Subcutaneous abdominal adipose tissue (tissue), 5 donors: ENCODE data around the gene SLC38A3.

ENCODE experiments used
- H3K27ac ChIP-seq: one replicate; pipeline ENCODE4 v1.7.0; 2013; ENCODE audit warnings: low read depth, mild to moderate bottlenecking, inconsistent platforms, low read length, moderate library complexity
- H3K27me3 ChIP-seq, 5 donors: one replicate each; pipeline ENCODE4 v1.7.0; 2013; ENCODE audit warnings: low read length in 5 of 5, inconsistent platforms in 1 of 5; ENCODE audit not compliant: control insufficient read depth in 5 of 5, insufficient read depth in 4 of 5
- H3K36me3 ChIP-seq, 5 donors: one replicate each; pipeline ENCODE4 v1.7.0; 2013; ENCODE audit warnings: low read length in 5 of 5; ENCODE audit not compliant: control insufficient read depth in 5 of 5, insufficient read depth in 5 of 5
- H3K4me1 ChIP-seq, 5 donors: one replicate each; pipeline ENCODE4 v1.7.0; 2013; ENCODE audit warnings: low read length in 5 of 5, mild to moderate bottlenecking in 3 of 5, moderate library complexity in 1 of 5; ENCODE audit not compliant: control insufficient read depth in 5 of 5, insufficient read depth in 5 of 5
- H3K4me3 ChIP-seq, 5 donors: one replicate each; pipeline ENCODE4 v1.7.0; 2013; ENCODE audit warnings: low read length in 5 of 5, low read depth in 1 of 5
- H3K9ac ChIP-seq, 5 donors: one replicate each; pipeline ENCODE4 v1.7.0; 2013; ENCODE audit warnings: low read length in 5 of 5, mild to moderate bottlenecking in 4 of 5, moderate library complexity in 3 of 5
- H3K9me3 ChIP-seq, 5 donors: one replicate each; pipeline ENCODE4 v1.7.0; 2013; ENCODE audit warnings: low read length in 5 of 5; ENCODE audit not compliant: control insufficient read depth in 5 of 5
- donor health status: healthy.
- donor health status: healthy.
- donor health status: healthy.
- donor health status: healthy.
- donor health status: healthy.

Gene SLC38A3

DNA sequence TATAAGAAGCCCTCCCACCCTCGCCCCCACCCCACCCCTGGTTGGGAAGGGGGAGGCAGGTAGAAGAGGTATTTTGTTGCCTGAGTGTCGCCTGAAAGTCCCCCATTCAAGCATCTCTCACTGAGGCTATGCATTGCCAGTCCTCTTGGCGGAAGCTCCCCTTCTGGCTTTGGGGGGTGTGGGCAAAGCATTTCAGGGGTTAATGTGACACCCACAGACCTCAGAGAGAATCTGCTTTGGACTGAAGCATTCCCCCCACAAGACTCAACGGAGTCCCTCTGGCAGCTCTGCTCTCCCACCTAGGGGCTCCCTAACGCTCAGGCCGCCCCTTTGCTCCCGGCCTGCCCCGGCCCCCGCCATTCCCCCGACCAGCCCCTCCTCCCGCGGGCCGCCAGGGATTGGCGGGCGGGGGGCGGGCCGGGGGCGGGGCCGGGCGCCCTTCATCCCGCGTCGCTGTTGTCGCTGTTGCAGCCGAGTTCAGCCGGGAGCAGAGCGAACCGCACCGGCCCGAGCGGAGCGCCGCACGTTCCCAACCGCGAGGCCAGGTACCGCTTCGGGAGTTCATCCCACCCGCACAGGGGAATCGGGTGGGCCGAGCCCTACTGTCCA, at the start of gene SLC38A3:
Gene SLC38A3, plus strand, starts transcription at position 468 of the 609 bp plus-strand sequence. CDS start 8,929 bp downstream, outside the sequence.
- H3K27ac ChIP-seq, result no peak within 1 kb of the TSS
- no peaks in the 10 kb centered on the region for H3K36me3 ChIP-seq
- H3K9me3 ChIP-seq, result no peaks in the 10 kb centered on the region
- H3K4me1 ChIP-seq, result peaks cover 0 to 21% (median 17%) of the 10 kb centered on the region in 5 donors
- H3K27me3 ChIP-seq, result peaks cover 38 to 60% (median 43%) of the 10 kb centered on the region in 5 donors
- H3K4me3 ChIP-seq, result peak within 1 kb of the TSS; percentile 36 to 56 (median 42)
- H3K9ac ChIP-seq, result peak within 1 kb of the TSS in 1 of 5 donors; percentile 65

DNA sequence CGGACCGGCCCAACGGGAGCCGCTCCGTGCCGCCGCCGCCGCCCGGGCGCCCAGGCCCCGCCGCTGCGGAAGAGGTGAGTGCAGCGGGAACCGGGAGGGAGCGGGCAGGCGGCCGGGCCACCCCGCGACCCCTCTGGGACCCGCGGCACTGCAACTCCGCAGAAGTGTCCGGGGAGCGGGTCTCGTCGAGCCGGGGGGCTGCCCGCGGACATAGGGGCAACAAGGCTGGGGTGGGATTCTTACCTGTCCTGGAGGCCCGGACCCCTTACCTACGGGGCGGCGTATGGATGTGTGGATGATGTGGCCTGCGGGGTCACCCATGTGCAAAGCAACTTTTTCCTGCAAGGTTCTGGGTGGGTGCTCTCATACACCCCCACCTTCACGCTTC, 49.6 kb upstream of the SLC38A3 start:
- no peaks in the 10 kb centered on the region for H3K9me3 ChIP-seq
- peak overlapping the region in 4 of 5 donors; percentile 27 to 86 (median 55) for H3K9ac ChIP-seq
- peak overlapping the region; percentile 83 for H3K27ac ChIP-seq
- peaks cover 3 to 22% (median 10%) of the 10 kb centered on the region in 5 donors for H3K27me3 ChIP-seq
- H3K4me1 ChIP-seq, result peaks cover 0 to 62% (median 44%) of the 10 kb centered on the region in 5 donors
- no peaks in the 10 kb centered on the region for H3K36me3 ChIP-seq
- H3K4me3 ChIP-seq, result peak overlapping the region; percentile 55 to 78 (median 73)

- H3K27ac ChIP-seq, result peak overlapping the region; percentile 83
- no peaks in the 10 kb centered on the region for H3K9me3 ChIP-seq
- peak overlapping the region in 4 of 5 donors; percentile 27 to 86 (median 55) for H3K9ac ChIP-seq
- no peaks in the 10 kb centered on the region for H3K36me3 ChIP-seq
- peaks cover 0 to 66% (median 45%) of the 10 kb centered on the region in 5 donors for H3K4me1 ChIP-seq
- peak overlapping the region; percentile 55 to 78 (median 73) for H3K4me3 ChIP-seq
- peaks cover 3 to 22% (median 10%) of the 10 kb centered on the region in 5 donors for H3K27me3 ChIP-seq
Observed at GRCh38 chr3:50155891-50156290, 49.2 kb upstream of the SLC38A3 start.

GRCh38 chr3:50156549-50157493, 48.2 kb upstream of the SLC38A3 start:
- Histone ChIP-seq H3K4me1 (peaks cover 0 to 73% (median 49%) of the 10 kb centered on the region in 5 donors), H3K9ac (peak overlapping the region in 4 of 5 donors; percentile 8 to 86 (median 60)), H3K9me3 (no peaks in the 10 kb centered on the region), H3K36me3 (no peaks in the 10 kb centered on the region), H3K4me3 (peak overlapping the region in 4 of 5 donors; percentile 69 to 78 (median 74)), H3K27ac (peak overlapping the region; percentile 83), H3K27me3 (peaks cover 3 to 22% (median 10%) of the 10 kb centered on the region in 5 donors)

DNA sequence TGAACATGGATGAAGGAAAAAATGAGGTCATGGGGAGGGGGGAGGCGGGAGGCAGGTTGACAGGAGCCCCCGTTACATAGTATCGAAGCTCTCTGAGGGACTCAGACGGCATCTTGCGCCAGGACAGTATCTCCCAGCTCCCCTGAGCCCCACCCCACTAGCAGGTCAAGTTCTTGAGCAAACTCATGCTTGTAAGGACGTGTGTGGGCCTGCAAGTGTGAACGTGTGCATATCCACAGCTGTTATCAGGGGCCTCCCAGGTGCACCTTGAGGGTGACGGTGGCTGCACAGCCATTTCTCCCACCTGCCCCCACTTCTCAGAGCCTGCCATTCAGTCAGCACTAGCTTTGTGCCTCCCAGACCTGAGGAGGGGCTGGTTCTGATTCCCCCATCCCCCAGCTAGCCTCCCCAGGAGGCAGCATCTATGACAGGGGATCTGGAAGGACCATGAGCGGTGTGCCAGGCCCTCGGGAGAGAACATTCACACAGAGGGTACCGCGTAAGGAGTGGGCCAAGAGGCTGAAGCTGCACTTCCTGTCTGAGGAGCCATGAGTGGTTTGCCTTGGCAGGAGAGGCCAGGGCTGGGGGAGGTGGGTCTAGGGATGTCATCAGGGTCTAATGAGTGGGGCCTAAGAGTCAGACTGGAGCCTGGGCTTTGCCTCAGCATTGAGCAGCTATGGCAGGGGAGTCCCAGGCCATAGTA, 47.1 kb upstream of the SLC38A3 start:
- peak overlapping the region; percentile 83 for H3K27ac ChIP-seq
- peaks cover 0 to 83% (median 55%) of the 10 kb centered on the region in 5 donors for H3K4me1 ChIP-seq

DNA sequence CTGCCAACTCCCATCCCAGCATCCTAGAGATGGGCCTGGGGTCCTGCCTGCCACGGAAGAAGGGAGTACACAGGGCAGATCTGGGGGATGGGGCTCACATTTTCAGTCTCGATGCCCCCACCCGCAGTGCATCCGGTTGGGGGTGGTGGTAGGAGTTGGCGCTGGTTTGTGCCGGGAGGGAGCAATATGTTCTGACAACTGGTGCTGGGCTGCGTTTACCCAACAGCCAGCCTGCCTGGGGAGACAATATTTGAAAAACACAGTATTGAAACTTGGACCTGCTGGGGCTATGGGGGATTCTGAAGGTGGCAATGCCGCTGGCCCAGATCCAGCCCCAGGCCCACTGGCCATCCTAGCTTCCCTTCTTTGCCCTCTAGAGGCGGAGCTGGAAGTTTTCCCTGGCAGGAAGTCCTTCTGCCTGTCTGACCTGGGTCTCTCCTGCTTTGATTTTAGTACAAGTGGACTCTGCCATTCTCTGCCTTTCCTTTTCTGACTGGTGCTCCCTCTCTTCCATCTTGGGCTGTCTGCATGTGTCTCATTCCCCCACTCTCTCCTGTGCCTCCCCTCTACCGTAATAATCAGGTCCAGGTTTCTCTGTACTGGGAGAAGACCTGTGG, 46.4 kb upstream of the SLC38A3 start:
- Histone ChIP-seq H3K9ac (peak overlapping the region in 1 of 5 donors; percentile 48), H3K27ac (peak overlapping the region; percentile 83), H3K27me3 (peaks cover 3 to 22% (median 10%) of the 10 kb centered on the region in 5 donors), H3K36me3 (no peaks in the 10 kb centered on the region), H3K9me3 (no peaks in the 10 kb centered on the region), H3K4me1 (peaks cover 0 to 90% (median 61%) of the 10 kb centered on the region in 5 donors), H3K4me3 (peak overlapping the region in 1 of 5 donors; percentile 7)

More for the DNA sequence above, 47.1 kb upstream of the SLC38A3 start:
- H3K27me3 ChIP-seq, result peaks cover 3 to 22% (median 10%) of the 10 kb centered on the region in 5 donors
- H3K9ac ChIP-seq, result peak overlapping the region in 2 of 5 donors; percentile 49 to 86
- no peaks in the 10 kb centered on the region for H3K36me3 ChIP-seq
- peak overlapping the region in 3 of 5 donors; percentile 7 to 73 (median 69) for H3K4me3 ChIP-seq
- H3K9me3 ChIP-seq, result no peaks in the 10 kb centered on the region

GRCh38 chr3:50160561-50160983, 44.5 kb upstream of the SLC38A3 start:
- H3K27me3 ChIP-seq, result peaks cover 2 to 21% (median 10%) of the 10 kb centered on the region in 5 donors
- H3K36me3 ChIP-seq, result no peaks in the 10 kb centered on the region
- peaks cover 17 to 100% (median 72%) of the 10 kb centered on the region in 5 donors for H3K4me1 ChIP-seq
- peak overlapping the region in 2 of 5 donors; percentile 46 to 56 for H3K9ac ChIP-seq
- peak overlapping the region in 1 of 5 donors; percentile 13 for H3K4me3 ChIP-seq
- no peaks in the 10 kb centered on the region for H3K9me3 ChIP-seq
- peak overlapping the region; percentile 83 for H3K27ac ChIP-seq

DNA sequence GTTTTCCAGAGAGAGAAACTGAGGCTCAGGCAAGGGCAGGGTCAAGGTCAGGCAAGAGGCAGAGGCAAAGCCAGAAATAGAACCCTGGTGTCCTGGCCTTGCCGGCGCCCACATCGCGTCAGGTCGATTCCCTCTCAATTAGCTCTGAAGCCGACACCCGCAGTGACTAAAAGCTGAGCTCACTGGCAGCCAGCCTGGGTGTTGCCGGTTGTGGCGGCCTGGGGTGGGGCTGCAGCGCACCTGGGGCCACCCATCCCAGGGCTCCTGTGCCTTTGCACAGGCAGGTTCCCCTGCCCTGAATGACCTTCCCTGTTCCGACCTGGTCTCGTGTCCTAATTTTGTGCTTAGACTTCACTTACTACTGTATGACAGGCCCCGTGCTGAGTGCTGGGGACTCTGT, 43.8 kb upstream of the SLC38A3 start:
- peak overlapping the region; percentile 83 for H3K27ac ChIP-seq

More for the DNA sequence above, 43.8 kb upstream of the SLC38A3 start:
- H3K4me1 ChIP-seq, result peaks cover 20 to 100% (median 72%) of the 10 kb centered on the region in 5 donors
- no peaks in the 10 kb centered on the region for H3K36me3 ChIP-seq
- H3K9ac ChIP-seq, result peak overlapping the region in 1 of 5 donors; percentile 54
- H3K4me3 ChIP-seq, result peak overlapping the region in 1 of 5 donors; percentile 13
- peaks cover 0 to 14% (median 5%) of the 10 kb centered on the region in 5 donors for H3K27me3 ChIP-seq
- no peaks in the 10 kb centered on the region for H3K9me3 ChIP-seq
